HUES64 (cell line): ENCODE data around the gene OR13C8.

Experiments
- H3K27ac ChIP-seq: 2 replicates; pipeline ENCODE4 v1.7.0; 2013; ENCODE audit warnings: low read depth, low read length, inconsistent platforms
- H3K27me3 ChIP-seq: 2 replicates; pipeline ENCODE4 v1.6.1; 2013; ENCODE audit warnings: mild to moderate bottlenecking, low read length; ENCODE audit not compliant: insufficient read depth
- H3K36me3 ChIP-seq: 2 replicates; pipeline ENCODE4 v1.6.1; 2013; ENCODE audit warnings: mild to moderate bottlenecking, low read length; ENCODE audit not compliant: insufficient read depth
- H3K4me1 ChIP-seq: 2 replicates; pipeline ENCODE4 v1.6.1; 2013; ENCODE audit warnings: mild to moderate bottlenecking, low read length, moderate library complexity; ENCODE audit not compliant: insufficient read depth
- H3K4me3 ChIP-seq: 2 replicates; pipeline ENCODE4 v1.5.1; 2013; ENCODE audit warnings: mild to moderate bottlenecking, low read length, moderate library complexity
- H3K9ac ChIP-seq: 2 replicates; pipeline ENCODE4 v1.6.1; 2013; ENCODE audit warnings: mild to moderate bottlenecking, low read depth, low read length
- H3K9me3 ChIP-seq: 2 replicates; pipeline ENCODE4 v1.6.1; 2013; ENCODE audit warnings: low read depth, low read length; ENCODE audit not compliant: insufficient read depth
- WGBS: fragments of 150-250, 120-280 bp; methylation state at CpG from one replicate; pipeline ENCODE4 v1.1.7; 2013; ENCODE audit warnings: missing lambda C conversion rate; 5-methylcytosine and 5-hydroxymethylcytosine counted together

Gene OR13C8

DNA sequence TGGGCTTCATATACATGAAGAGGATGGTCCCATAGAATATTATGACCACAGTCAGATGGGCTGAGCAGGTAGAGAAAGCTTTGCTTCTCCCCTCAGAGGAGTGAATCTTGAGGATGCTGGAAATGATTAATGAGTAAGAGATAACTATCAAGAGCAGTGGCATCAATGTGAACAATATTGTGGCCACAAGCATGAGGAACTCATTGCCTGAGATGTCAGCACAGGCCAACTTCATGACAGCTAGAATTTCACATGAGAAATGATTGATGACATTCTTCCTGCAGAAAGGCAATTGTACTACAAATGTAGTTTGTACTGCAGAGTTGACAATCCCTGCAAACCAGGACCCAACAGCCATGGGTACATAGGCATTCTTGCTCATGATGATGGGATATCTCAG lies 48.5 kb downstream of the OR13C8 start:
- H3K36me3 ChIP-seq = no peaks in the 10 kb centered on the region
- no peak overlapping the region for H3K27ac ChIP-seq
- H3K4me1 ChIP-seq = no peaks in the 10 kb centered on the region
- H3K9ac ChIP-seq = no peak overlapping the region
- H3K4me3 ChIP-seq = no peak overlapping the region
- H3K27me3 ChIP-seq = no peaks in the 10 kb centered on the region
- no peaks in the 10 kb centered on the region for H3K9me3 ChIP-seq

DNA sequence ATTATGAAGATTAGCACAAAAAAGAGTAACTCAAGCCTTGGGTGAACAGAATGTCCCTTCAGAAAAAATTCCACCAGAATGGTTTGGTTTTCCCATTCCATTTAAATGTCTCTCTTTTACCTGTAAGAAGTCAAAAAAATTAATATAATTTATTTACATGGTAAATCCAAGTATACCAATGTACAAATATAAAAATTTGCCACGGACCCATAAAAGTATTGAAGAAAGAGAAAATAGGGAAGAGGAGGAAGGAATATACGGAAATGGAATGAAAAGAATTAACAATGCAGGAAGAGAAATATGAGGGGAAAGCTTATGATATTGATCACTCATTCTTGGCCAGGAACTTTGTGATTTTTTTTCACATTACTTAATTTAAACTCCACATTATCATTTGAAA lies 49.1 kb downstream of the OR13C8 start, which contains the start of gene OR13C9:
OR13C9 (minus strand) TSS at position 101 of the 400 bp plus-strand sequence; CDS start at position 101, 0 bp downstream.
- Histone ChIP-seq H3K9ac (no peak within 1 kb of the TSS), H3K4me3 (no peak within 1 kb of the TSS), H3K4me1 (no peaks in the 10 kb centered on the region), H3K9me3 (no peaks in the 10 kb centered on the region), H3K27ac (no peak within 1 kb of the TSS), H3K27me3 (no peaks in the 10 kb centered on the region), H3K36me3 (no peaks in the 10 kb centered on the region)
- WGBS = 78% methylated on average over 2 of the region's 2 CpGs
